HCT116 (cell line): ENCODE data around the gene GPR32. TPM values are rescaled to one million over a fixed set of nuclear protein-coding genes. Genes with fewer than 3 reads are reported as not detected.

Experiments
- ATAC-seq: fragments of 200-7000 bp; cut with Tn5 transposase; 2 replicates; pipeline ENCODE4 v1.9.1; 2020; ENCODE audit warnings: mild to moderate bottlenecking, moderate library complexity
- BruUV-seq: library from RNA; stranded (reverse); fragments of 400-500 nt; replicated peaks from 2 replicates; lab custom pipeline; 2021; lab: Mats Ljungman, UMichigan
- CTCF ChIA-PET: fragments of 300-600 bp; sonication (Branson Sonifier 250); formaldehyde crosslinking; loops from one replicate; lab custom pipeline; 2021; ENCODE audit warnings: antibody characterized with exemption; lab: Charles Lee
- POLR2A ChIA-PET: fragments of 300-600, 350-600 bp; sonication (Branson Sonifier 250); formaldehyde crosslinking; loops from one replicate; lab custom pipeline; 2021; ENCODE audit warnings: antibody characterized with exemption; lab: Charles Lee
- RAD21 ChIA-PET, 2 experiments: fragments of 300-600 bp; sonication (Branson Sonifier 250); formaldehyde crosslinking; loops; one replicate each; lab custom pipeline; 2023; ENCODE audit warnings: low total read pairs in 2 of 2; ENCODE audit not compliant: uncharacterized antibody in 2 of 2, unreplicated experiment in 2 of 2, low non-redundant PET in 1 of 2; lab: Charles Lee
- DNase-seq: peaks from one replicate; pipeline ENCODE4 v3.0.0-alpha.2; 2010; ENCODE audit warnings: low read depth, low spot score
- H2AFZ ChIP-seq: fragments of 200-600 bp; shearing (Covaris generic), sonication (generic); 2 replicates; pipeline ENCODE4 v1.6.1; 2017; ENCODE audit warnings: low read depth, mixed run types, mixed read lengths, antibody characterized with exemption, low read length; ENCODE audit not compliant: poor library complexity, severe bottlenecking
- H3K27ac ChIP-seq: 2 replicates; pipeline ENCODE4 v1.5.1; 2012; ENCODE audit warnings: low read depth, low read length
- H3K27me3 ChIP-seq: fragments of 200-600 bp; sonication (generic); 2 replicates; pipeline ENCODE4 v1.6.1; 2016; ENCODE audit warnings: mixed run types, low read length, mixed read lengths; ENCODE audit not compliant: insufficient read depth
- H3K36me3 ChIP-seq, 2 experiments: fragments of 200-500 bp in 1 of 2; fragments of 200-600 bp in 1 of 2; sonication (Bioruptor generic) in 1 of 2; sonication (generic) in 1 of 2; 2 replicates each; pipeline versions ENCODE4 v1.5.1 to v1.6.1; 2014 to 2016; ENCODE audit warnings: low read length in 2 of 2, inconsistent platforms in 1 of 2, mixed read lengths in 1 of 2, mixed run types in 1 of 2; ENCODE audit not compliant: insufficient read depth in 2 of 2, control insufficient read depth in 1 of 2
- H3K4me1 ChIP-seq, 2 experiments: fragments of 200-600 bp in 1 of 2; sonication (generic) in 1 of 2; 2 replicates each; pipeline versions ENCODE4 v1.5.1 to v1.6.1; 2012 to 2017; ENCODE audit warnings: low read length in 2 of 2, inconsistent platforms in 1 of 2, mild to moderate bottlenecking in 1 of 2, mixed read lengths in 1 of 2, mixed run types in 1 of 2, moderate library complexity in 1 of 2; ENCODE audit not compliant: insufficient read depth in 2 of 2, control insufficient read depth in 1 of 2
- H3K4me2 ChIP-seq: fragments of 200-600 bp; sonication (generic); 2 replicates; pipeline ENCODE4 v1.6.1; 2017; ENCODE audit warnings: mixed run types, low read length, mixed read lengths
- H3K4me3 ChIP-seq, 2 experiments: fragments of 200-600 bp in 1 of 2; sonication (generic) in 1 of 2; replicated peaks in 1 of 2; 2 replicates each; pipeline ENCODE4 v1.5.1; 2011 to 2016; ENCODE audit warnings: low read length in 2 of 2, control low read depth in 1 of 2, low read depth in 1 of 2, mild to moderate bottlenecking in 1 of 2, mixed read lengths in 1 of 2, mixed run types in 1 of 2
- H3K79me2 ChIP-seq: fragments of 200-600 bp; sonication (generic); 2 replicates; pipeline ENCODE4 v1.6.1; 2017; ENCODE audit warnings: mild to moderate bottlenecking, mixed run types, low read length, moderate library complexity, mixed read lengths; ENCODE audit not compliant: insufficient read depth
- H3K9ac ChIP-seq: fragments of 200-600 bp; sonication (generic); 2 replicates; pipeline ENCODE4 v1.6.1; 2016; ENCODE audit warnings: low read length, mixed read lengths
- H3K9me2 ChIP-seq: fragments of 200-600 bp; sonication (generic), shearing (Covaris generic); 2 replicates; pipeline ENCODE4 v1.6.1; 2017; ENCODE audit warnings: mixed run types, mild to moderate bottlenecking, moderate library complexity; ENCODE audit not compliant: insufficient read depth
- H3K9me3 ChIP-seq, 2 experiments: fragments of 200-500 bp in 1 of 2; fragments of 200-600 bp in 1 of 2; sonication (Bioruptor generic) in 1 of 2; sonication (generic) in 1 of 2; 2 replicates each; pipeline ENCODE4 v1.6.1; 2014 to 2017; ENCODE audit warnings: low read length in 2 of 2, mixed read lengths in 2 of 2, inconsistent platforms in 1 of 2, low read depth in 1 of 2, mild to moderate bottlenecking in 1 of 2, mixed run types in 1 of 2, moderate library complexity in 1 of 2; ENCODE audit not compliant: control insufficient read depth in 1 of 2, insufficient read depth in 1 of 2
- H4K20me1 ChIP-seq: fragments of 200-600 bp; sonication (generic), shearing (Covaris generic); 2 replicates; pipeline ENCODE4 v1.6.1; 2017; ENCODE audit warnings: mixed run types, mild to moderate bottlenecking, moderate library complexity; ENCODE audit not compliant: insufficient read depth
- EGR1 ChIP-seq: IDR thresholded peaks from 2 replicates; pipeline ENCODE4 v1.6.1; 2012; ENCODE audit warnings: low read depth
- FOSL1 ChIP-seq: IDR thresholded peaks from 2 replicates; pipeline ENCODE4 v1.6.1; 2012; ENCODE audit warnings: low read depth
- RAD21 ChIP-seq: IDR thresholded peaks from 2 replicates; pipeline ENCODE4 v1.6.1; 2012; ENCODE audit warnings: low read depth, mild to moderate bottlenecking
- SRF ChIP-seq: IDR thresholded peaks from 2 replicates; pipeline ENCODE4 v1.6.1; 2012; ENCODE audit warnings: low read depth
- TCF7L2 ChIP-seq: IDR thresholded peaks from 2 replicates; pipeline ENCODE4 v1.7.0; 2011; ENCODE audit warnings: borderline replicate concordance, inconsistent platforms; ENCODE audit not compliant: insufficient read depth, insufficient read length; ENCODE audit errors: extremely low read depth
- YY1 ChIP-seq: IDR thresholded peaks from 2 replicates; pipeline ENCODE4 v1.6.1; 2011; ENCODE audit warnings: low read length, low read depth, moderate library complexity, mild to moderate bottlenecking; ENCODE audit not compliant: insufficient replicate concordance; ENCODE audit errors: extremely low read depth
- ZNF274 ChIP-seq: fragments of 200-500 bp; sonication (Bioruptor generic); IDR thresholded peaks from 2 replicates; pipeline ENCODE4 v1.6.1; 2014; ENCODE audit warnings: mild to moderate bottlenecking, low read depth, low read length, inconsistent platforms
- intact Hi-C: fragments of 100-400 bp; cut with micrococcal nuclease; formaldehyde crosslinking; loops from 2 replicates; pipeline ENCODE4 v1.10.0; 2022
- total RNA-seq: library from RNA; stranded (reverse); gene quantifications from one replicate; pipeline ENCODE4 v1.2.1, GENCODE V29; 2021; ENCODE audit not compliant: unreplicated experiment

GPR32 gene
- total RNA-seq, 1 experiment from 2014 or later: not detected

DNA sequence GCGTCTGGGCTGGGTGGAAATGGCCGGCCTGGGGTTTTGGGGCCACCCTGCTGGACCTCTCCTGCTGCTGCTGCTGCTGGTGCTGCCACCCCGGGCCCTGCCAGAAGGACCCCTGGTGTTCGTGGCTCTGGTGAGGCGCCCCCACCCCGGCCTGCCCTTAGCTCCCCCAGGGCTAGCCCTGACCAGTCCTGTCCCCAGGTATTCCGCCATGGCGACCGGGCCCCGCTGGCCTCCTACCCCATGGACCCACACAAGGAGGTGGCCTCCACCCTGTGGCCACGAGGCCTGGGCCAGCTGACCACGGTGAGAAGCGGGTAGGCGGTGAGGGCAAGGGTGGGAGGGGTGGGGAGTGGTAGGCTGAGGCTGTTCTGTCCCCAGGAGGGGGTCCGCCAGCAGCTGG is 20.1 kb downstream of the GPR32 start, which contains the start of gene ACP4 (continued):
- no peak for TF ChIP-seq YY1

DNA sequence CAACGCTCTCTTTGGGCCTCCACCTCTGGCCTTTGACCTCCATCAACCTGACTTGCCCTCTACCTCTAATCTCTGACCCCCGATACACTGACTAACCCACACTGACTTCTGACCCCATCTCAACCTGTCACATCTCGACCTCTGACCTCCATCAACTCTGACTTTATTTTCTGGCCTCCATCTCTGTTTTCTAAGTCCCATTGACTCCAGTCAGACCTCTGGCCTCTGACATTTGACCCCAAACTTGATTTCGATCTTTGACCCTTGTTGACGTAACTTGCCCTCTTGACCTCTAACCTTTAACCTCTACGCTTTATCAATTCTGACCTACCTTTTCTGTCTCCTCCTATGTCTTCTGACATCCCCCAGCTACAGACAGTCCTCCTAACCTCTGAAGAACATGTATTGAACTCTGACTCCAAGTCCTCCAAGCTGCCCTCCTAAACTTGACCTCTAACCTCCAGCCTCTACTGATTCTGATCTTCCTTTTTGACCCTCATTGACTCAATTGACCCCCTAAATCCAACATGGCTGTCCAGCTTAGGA is 20.7 kb downstream of the GPR32 start:
- H3K4me3 ChIP-seq: no peak overlapping the region
- H3K4me1 ChIP-seq: peaks cover 11 to 17% of the 10 kb centered on the region in 2 experiments; a peak in 3 of 4 replicates
- no peak overlapping the region for H3K4me2 ChIP-seq
- no peaks in the 10 kb centered on the region for H3K79me2 ChIP-seq
- no TSS peak for BruUV-seq
- TF ChIP-seq TCF7L2: no peak
- no peak for TF ChIP-seq FOSL1
- no peak for TF ChIP-seq RAD21
- TF ChIP-seq ZNF274: no peak
- TF ChIP-seq SRF: no peak
- no peak for TF ChIP-seq EGR1
- no peak for DNase-seq
- H3K27me3 ChIP-seq: no peaks in the 10 kb centered on the region
- ChIA-PET CTCF (no interaction called here), POLR2A (no interaction called here), RAD21 (no interaction called here)
- no peaks in the 10 kb centered on the region for H3K9me2 ChIP-seq
- H3K36me3 ChIP-seq: no peaks in the 10 kb centered on the region
- H3K27ac ChIP-seq: no peak overlapping the region
- ATAC-seq: no peak
- H3K9me3 ChIP-seq: no peaks in the 10 kb centered on the region
- peaks cover under 1% of the 10 kb centered on the region; the same call in 1 of the 2 replicates for H4K20me1 ChIP-seq
- no peak overlapping the region for H2AFZ ChIP-seq
- no peak overlapping the region for H3K9ac ChIP-seq
- intact Hi-C loops: loop anchor here (5.0 kb wide), 1 partner anchor 301 kb away; no protein-coding TSS in a partner anchor
